GM18511 (cell line): ENCODE results near the gene OCLN.
"Not testable (repeated sequence)": the region's sequence is repeated elsewhere in the genome, so short reads cannot be mapped to it uniquely, and the experiment has no call there.

Source experiments
- ATAC-seq: cut with Tn5 transposase; IDR thresholded peaks from one replicate; pipeline ENCODE4 v1.9.1; 2021; ENCODE audit warnings: mild to moderate bottlenecking, moderate library complexity; ENCODE audit not compliant: unreplicated experiment

Gene OCLN

DNA sequence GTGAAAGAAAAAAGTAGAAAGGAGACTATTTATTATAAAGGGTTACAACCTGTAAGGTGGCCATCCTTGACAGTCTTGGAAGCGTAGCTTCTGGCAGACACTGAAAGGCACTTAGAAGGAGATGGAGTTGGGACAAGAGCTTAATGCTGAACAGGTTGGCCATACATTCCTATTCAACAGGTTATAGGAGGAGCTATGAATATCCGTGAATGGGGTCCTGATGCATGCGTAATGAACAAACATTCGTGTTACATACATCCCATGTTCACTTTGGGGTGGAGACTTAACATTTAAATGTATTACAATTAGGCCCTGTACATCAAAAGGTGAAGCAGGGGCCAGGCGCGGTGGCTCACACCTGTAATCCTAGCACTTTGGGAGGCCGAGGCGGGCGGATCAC, 34.1 kb downstream of the OCLN start:
- no peak for ATAC-seq

DNA sequence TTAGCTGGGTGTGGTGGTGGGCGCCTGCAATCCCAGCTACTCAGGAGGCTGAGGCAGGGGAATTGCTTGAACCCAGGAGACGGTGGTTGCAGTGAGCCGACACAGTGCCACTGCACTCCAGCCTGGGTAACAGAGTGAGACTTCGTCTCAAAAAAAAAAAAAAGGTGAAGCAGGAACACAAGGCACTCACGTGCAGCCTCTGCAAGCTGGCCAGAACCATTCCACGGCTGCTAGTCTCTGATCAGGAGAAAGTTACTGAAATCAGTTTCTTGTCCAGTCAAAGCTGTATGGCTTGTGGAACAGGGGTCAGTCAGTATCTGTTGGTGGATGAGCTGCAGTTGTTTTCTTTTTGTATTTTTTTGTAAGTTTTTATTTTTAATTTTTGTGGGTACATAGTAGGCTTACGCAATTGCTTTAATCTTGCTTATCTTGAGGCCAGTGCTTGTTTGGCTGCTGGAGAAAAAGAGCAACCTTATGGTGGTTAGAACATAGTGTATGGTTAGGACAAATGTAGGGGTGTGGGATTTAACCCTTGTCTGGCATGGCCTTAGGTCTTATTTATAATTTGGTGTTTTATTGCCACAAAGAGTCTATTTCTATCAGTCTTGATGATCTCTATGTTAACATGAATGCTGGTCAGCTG, 34.7 kb downstream of the OCLN start:
- ATAC-seq = no peak

- no peak for ATAC-seq
Observed at GRCh38 chr5:69528035-69528434, 35.4 kb downstream of the OCLN start.

DNA sequence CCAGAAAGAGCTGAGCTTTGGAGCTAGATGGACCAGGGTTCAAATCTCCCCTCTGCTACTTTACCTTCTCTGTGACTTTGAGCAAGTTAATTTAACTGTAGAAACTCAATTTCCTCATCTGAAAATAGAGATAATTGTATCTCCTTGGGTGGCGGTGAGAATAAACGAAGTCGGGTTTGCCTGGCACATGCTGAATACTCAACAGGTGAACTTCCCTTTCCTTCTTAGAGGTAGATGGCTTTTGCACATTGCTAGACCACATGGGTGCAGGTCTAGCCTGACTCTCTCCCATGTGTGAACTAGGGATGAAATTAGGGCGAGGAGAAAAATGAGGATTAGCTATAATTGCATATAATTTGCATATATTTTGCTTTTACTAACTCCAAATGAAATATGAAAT, 36.0 kb downstream of the OCLN start:
- no peak for ATAC-seq

- ATAC-seq = no peak
Observed at GRCh38 chr5:69530561-69531405, 38.2 kb downstream of the OCLN start.

GRCh38 chr5:69531406-69531801, 38.8 kb downstream of the OCLN start:
- no peak for ATAC-seq

GRCh38 chr5:69537911-69538310, 45.3 kb downstream of the OCLN start:
- not testable (repeated sequence) for ATAC-seq

DNA sequence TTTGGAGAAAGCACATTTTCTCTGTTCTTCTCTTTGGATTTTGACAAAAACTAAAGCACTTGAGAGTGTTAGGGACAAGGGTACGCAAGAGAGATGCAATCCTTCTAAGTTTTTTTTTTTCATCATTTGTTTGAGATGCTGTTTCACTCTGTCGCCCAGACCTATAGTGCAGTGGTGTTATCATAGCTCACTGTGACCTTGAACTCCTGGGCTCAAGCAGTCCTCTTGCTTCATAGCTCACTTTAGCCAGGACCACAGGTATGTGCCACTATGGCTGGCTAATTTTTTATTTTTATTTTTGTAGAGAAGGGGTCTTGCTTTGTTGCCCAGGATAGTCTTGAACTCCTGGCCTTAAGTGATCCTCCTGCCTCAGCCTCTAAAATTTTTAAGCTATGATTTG, 46.1 kb downstream of the OCLN start:
- not testable (repeated sequence) for ATAC-seq

DNA sequence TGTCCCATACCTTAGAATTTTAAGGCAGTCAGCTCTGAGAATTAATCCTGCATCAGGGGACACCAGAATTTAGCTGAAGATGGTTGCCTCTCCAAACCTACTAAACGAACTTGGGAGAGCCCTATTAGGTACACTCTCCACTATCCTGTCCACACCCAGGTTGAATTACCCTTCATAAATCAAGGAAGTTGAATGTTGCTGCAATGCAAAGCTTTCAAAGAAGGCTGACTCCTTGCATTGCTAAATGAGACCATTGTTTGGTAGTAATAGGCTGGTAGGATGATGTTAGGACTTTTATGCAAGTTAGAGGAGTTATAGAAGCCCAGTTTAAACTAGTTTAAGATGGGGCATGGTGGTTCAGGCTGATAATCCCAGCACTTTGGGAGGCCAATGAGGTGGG, 48.8 kb downstream of the OCLN start:
- not testable (repeated sequence) for ATAC-seq

DNA sequence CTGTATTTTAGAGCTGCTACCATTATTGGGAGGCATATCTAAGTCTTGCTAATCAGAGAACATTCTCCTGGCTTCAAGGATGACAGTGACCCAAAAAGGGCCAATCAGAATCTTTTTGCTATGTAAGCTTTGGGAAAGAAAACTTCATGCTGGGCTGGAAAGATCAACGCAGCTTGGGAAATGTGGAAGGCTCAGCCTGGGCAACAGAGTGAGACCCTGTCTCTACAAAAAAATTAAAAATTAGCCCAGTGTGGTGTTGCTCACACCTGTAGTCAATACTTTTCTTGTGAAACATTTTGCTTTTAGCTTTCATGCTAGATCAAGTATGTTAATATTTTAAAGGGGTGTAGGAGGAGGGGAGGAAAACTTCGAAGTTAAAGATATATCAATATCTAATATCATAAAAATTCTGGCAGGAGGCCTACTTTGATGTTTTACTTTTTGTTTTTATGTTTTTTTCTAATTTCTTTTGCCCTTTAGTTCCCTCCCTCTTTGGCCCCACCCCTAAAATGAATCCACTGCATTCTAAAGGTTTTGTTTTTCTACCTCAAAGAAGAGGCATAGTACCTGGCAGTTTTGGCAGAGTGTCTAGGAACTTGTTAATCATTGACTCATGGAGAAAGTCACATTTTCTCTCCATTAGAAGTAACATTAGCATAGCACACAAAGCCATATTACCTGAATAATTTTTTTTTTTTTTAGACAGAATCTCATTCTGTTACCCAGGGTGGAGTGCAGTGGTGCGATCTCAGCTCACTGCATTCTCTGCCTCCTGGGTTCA, 50.4 kb downstream of the OCLN start:
- ATAC-seq = not testable (repeated sequence)

DNA sequence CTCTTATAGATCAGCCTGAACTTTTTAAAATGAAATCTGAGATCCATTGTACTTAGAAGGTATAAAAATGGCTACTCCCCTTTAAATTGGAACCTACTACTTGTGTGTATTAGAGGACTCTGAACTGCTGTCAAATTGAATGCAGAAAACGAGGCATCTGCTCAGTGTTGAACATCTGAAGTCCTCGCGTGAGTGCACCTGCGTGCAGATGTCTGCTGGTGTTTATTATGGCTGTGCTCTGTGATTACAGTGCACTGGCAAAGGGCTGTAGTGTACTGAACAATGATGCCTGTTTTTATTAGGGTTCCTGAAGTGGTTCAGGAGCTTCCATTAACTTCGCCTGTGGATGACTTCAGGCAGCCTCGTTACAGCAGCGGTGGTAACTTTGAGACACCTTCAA, 52.0 kb downstream of the OCLN start:
- not testable (repeated sequence) for ATAC-seq

DNA sequence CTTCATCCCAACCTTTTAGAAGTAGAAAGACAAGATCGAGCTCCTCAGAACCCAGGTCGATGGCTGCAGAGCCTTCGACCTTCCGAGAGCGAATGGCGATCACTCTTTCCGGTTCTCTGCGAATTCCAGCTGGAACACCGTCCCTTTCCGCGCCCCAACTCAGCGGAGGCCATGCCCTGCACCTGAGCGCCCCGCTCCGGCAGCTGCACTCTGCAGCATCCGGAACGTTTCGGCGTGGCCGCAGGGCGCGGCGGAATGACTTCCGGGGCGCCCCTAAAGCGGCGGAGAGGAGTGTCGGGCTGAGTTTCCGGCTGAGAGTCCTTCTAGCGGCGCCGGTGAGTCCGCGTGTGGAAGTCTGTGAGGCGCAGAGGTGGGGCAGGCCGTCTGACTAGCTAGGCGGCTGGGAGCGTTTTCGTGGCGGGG, 67.3 kb downstream of the OCLN start, which contains the start of gene GTF2H2C:
Gene GTF2H2C, plus strand, starts transcription at position 284 of the 423 bp plus-strand sequence. CDS start 4,942 bp downstream, outside the sequence.
- ATAC-seq = peak; percentile 99

GRCh38 chr5:69560587-69561431, 68.2 kb downstream of the OCLN start:
- not testable (repeated sequence) for ATAC-seq

- ATAC-seq = not testable (repeated sequence)
Observed at GRCh38 chr5:69566172-69566571, 73.6 kb downstream of the OCLN start.

GRCh38 chr5:69568072-69568471, 75.5 kb downstream of the OCLN start:
- not testable (repeated sequence) for ATAC-seq

- ATAC-seq = not testable (repeated sequence)
Observed at GRCh38 chr5:69583356-69583755, 90.8 kb downstream of the OCLN start.

DNA sequence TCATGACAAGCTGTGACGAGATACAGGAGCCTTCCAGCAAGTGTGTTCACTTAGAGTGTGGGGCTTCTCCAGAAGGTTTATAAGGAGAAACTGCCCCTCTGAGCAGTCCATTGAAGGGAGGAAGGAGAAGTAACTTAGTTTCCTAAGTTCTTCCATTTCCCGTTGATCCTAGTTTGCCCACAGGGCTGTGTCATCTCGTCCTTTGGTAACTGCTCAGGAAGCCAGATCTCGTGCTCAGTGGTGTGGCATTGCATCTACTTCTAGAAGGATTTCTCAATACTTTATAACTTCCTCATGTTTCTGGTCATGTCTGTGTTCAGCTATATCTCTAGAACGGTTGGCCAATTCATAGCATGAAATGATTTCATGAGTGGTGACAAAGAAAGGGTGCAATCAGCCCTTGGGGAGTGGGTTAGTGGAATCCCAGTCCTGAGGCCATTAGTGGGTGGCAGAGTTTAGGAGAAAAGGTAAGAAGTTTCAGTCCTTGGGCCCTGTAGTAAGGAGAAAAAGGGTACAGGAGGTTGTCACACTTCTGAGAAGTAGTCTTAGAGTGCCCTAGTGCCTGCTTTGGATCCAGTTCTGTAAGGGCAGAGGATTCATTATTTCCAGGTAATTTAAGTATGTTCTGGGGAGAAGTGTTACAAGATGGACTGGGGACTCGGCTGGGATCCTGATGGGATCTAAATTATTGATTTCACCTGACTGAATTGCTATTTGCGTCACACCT, 103.7 kb downstream of the OCLN start:
- ATAC-seq = not testable (repeated sequence)

DNA sequence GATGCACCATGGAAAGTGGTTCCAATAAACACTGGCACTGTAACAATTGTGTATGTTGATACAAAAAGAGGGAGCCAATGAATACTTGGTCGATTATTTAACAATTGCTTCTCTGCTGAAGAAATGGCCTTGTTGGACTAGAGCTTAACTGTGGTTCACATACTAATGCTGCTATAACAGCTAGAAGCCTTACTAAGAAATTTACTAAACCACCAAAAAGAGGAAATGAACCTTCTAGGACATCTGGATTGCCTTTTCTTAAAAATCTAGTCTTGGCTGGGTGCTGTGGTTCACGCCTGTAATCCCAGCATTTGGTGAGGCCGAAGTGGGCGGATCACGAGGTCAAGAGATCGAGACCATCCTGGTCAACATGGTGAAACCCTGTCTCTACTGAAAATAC, 109.4 kb downstream of the OCLN start:
- ATAC-seq = peak; percentile 91

DNA sequence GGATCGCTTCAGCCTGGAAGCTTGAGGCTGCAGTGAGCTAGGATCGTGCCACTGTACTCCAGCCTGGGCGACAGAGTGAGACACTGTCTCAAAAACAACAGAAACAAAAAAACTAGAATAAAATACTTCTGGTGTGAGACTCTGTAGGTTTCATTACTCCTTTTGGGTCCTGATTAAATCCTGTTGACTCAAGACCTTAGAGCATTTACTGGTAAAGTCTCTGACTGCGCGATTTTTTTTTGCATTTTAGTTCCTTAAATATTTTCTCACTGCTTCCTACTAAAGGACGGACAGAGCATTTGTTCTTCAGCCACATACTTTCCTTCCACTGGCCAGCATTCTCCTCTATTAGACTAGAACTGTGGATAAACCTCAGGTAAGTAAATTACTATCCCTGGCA, 114.2 kb downstream of the OCLN start:
- ATAC-seq = not testable (repeated sequence)
